DOHH2 (cell line): ENCODE measurements around the gene CTNNAL1.

ENCODE experiments used
- H3F3A ChIP-seq: fragments of 200-600 bp; sonication (generic), shearing (Covaris generic); 2 replicates; pipeline ENCODE4 v1.6.0; 2016; ENCODE audit warnings: antibody characterized with exemption, mild to moderate bottlenecking; ENCODE audit not compliant: control insufficient read depth, insufficient read depth
- H3K27ac ChIP-seq: fragments of 200-600 bp; sonication (generic); 2 replicates; pipeline ENCODE4 v1.5.1; 2014; ENCODE audit warnings: low read depth, mild to moderate bottlenecking, low read length, moderate library complexity
- H3K27me3 ChIP-seq: fragments of 200-600 bp; sonication (generic); 2 replicates; pipeline ENCODE4 v1.6.1; 2014; ENCODE audit warnings: mild to moderate bottlenecking, low read length, mixed read lengths; ENCODE audit not compliant: control insufficient read depth
- H3K36me3 ChIP-seq: fragments of 200-600 bp; sonication (generic); 2 replicates; pipeline ENCODE4 v1.6.1; 2014; ENCODE audit warnings: mild to moderate bottlenecking, low read length, moderate library complexity, mixed read lengths; ENCODE audit not compliant: control insufficient read depth
- H3K4me1 ChIP-seq: fragments of 200-600 bp; sonication (generic); 2 replicates; pipeline ENCODE4 v1.6.1; 2014; ENCODE audit warnings: mild to moderate bottlenecking, low read length, mixed read lengths; ENCODE audit not compliant: control insufficient read depth
- H3K4me2 ChIP-seq: fragments of 200-600 bp; sonication (generic); 2 replicates; pipeline ENCODE4 v1.6.0; 2014; ENCODE audit warnings: mild to moderate bottlenecking, low read length, moderate library complexity
- H3K4me3 ChIP-seq: fragments of 200-600 bp; sonication (generic); 2 replicates; pipeline ENCODE4 v1.5.1; 2014; ENCODE audit warnings: mild to moderate bottlenecking, low read length, mixed read lengths
- H3K79me2 ChIP-seq: fragments of 200-600 bp; sonication (generic); 2 replicates; pipeline ENCODE4 v1.6.1; 2014; ENCODE audit warnings: mild to moderate bottlenecking, low read length, mixed read lengths; ENCODE audit not compliant: control insufficient read depth
- H3K9me2 ChIP-seq: fragments of 200-600 bp; sonication (generic); replicated peaks from 2 replicates; pipeline ENCODE4 v1.6.1; 2014; ENCODE audit warnings: mild to moderate bottlenecking, low read length, mixed read lengths; ENCODE audit not compliant: control insufficient read depth
- H3K9me3 ChIP-seq: fragments of 200-600 bp; sonication (generic); 2 replicates; pipeline ENCODE4 v1.6.1; 2014; ENCODE audit warnings: antibody characterized with exemption, low read length, mixed read lengths; ENCODE audit not compliant: control insufficient read depth, insufficient read depth
- H4K20me1 ChIP-seq: fragments of 200-600 bp; sonication (generic); 2 replicates; pipeline ENCODE4 v1.6.0; 2014; ENCODE audit warnings: low read depth, mild to moderate bottlenecking, antibody characterized with exemption, low read length, moderate library complexity; ENCODE audit not compliant: control insufficient read depth, insufficient read depth
- EZH2phosphoT487 ChIP-seq: fragments of 200-600 bp; sonication (generic); IDR thresholded peaks from 2 replicates; pipeline ENCODE4 v1.6.1; 2017; ENCODE audit warnings: borderline replicate concordance, mild to moderate bottlenecking, antibody characterized with exemption, low read length, moderate library complexity, mixed read lengths
- TF ChIP-seq, protein P1 (sequence below): fragments of 200-600 bp; sonication (generic); IDR thresholded peaks from one replicate; pipeline ENCODE4 v1.5.1; 2014; ENCODE audit warnings: antibody characterized with exemption, mild to moderate bottlenecking, low read depth, low read length; ENCODE audit not compliant: poor library complexity, severe bottlenecking

Gene CTNNAL1

DNA sequence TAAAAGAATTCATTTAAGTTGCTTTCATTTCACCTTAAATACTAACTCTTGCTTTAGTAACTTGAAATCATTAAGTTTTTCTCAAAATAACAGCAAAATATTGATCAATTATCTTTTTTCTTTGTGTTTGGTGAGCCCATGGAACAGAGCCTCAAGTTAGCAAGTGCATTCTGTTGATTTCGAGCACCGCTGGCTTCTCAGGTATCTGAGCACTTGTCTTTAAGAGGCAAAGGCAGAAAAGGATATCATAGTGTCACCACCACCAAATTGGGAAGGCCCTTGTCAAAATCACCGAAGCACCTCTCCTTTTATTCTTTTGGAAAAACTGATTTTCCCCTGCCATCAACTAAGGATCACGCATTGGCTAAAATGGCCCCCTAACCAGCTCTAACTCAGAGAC, 17.1 kb upstream of the CTNNAL1 start:
- Histone ChIP-seq H3F3A (no peaks in the 10 kb centered on the region), H3K79me2 (no peaks in the 10 kb centered on the region), H3K9me2 (no peaks in the 10 kb centered on the region), H3K9me3 (no peaks in the 10 kb centered on the region), H3K4me1 (no peaks in the 10 kb centered on the region), H3K4me3 (no peak overlapping the region), H4K20me1 (no peaks in the 10 kb centered on the region), H3K4me2 (no peak overlapping the region), H3K27me3 (no peaks in the 10 kb centered on the region), H3K36me3 (peaks cover 46% of the 10 kb centered on the region), H3K27ac (no peak overlapping the region)
- no peak for TF ChIP-seq EZH2phosphoT487
- TF ChIP-seq, protein P1, sequence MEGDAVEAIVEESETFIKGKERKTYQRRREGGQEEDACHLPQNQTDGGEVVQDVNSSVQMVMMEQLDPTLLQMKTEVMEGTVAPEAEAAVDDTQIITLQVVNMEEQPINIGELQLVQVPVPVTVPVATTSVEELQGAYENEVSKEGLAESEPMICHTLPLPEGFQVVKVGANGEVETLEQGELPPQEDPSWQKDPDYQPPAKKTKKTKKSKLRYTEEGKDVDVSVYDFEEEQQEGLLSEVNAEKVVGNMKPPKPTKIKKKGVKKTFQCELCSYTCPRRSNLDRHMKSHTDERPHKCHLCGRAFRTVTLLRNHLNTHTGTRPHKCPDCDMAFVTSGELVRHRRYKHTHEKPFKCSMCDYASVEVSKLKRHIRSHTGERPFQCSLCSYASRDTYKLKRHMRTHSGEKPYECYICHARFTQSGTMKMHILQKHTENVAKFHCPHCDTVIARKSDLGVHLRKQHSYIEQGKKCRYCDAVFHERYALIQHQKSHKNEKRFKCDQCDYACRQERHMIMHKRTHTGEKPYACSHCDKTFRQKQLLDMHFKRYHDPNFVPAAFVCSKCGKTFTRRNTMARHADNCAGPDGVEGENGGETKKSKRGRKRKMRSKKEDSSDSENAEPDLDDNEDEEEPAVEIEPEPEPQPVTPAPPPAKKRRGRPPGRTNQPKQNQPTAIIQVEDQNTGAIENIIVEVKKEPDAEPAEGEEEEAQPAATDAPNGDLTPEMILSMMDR: no peak

DNA sequence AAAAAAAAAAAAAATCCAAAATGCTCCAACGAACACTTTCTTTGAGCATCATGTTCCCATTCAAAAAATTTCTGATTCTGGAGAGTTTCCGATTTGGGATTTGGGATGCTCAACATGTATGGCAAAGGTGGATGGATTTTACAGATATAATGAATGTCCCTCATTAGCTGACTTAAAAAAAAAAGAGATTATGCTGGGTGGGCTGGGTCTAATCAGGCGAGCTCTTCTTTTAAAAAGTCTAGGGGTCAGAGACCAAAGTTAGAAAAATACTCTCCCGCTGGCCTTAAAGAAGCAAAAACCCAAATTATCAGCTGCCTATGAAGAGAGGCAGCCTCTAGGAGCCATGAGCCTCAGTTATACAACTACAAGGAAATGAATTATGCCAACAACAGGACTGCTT, 15.2 kb upstream of the CTNNAL1 start:
- Histone ChIP-seq H3K4me1 (no peaks in the 10 kb centered on the region), H3K4me2 (no peak overlapping the region), H4K20me1 (no peaks in the 10 kb centered on the region), H3K27ac (no peak overlapping the region), H3K36me3 (peaks cover 43% of the 10 kb centered on the region), H3K27me3 (no peaks in the 10 kb centered on the region), H3K9me2 (no peaks in the 10 kb centered on the region), H3K9me3 (no peaks in the 10 kb centered on the region), H3F3A (no peaks in the 10 kb centered on the region), H3K4me3 (no peak overlapping the region), H3K79me2 (no peaks in the 10 kb centered on the region)
- TF ChIP-seq EZH2phosphoT487: no peak
- TF ChIP-seq, protein P1: no peak

GRCh38 chr9:109027176-109027575, 13.9 kb upstream of the CTNNAL1 start:
- Histone ChIP-seq H3F3A (no peaks in the 10 kb centered on the region), H3K79me2 (no peaks in the 10 kb centered on the region), H3K4me1 (no peaks in the 10 kb centered on the region), H3K9me2 (no peaks in the 10 kb centered on the region), H3K36me3 (peaks cover 39% of the 10 kb centered on the region), H3K27ac (no peak overlapping the region), H3K27me3 (no peaks in the 10 kb centered on the region), H3K9me3 (no peaks in the 10 kb centered on the region), H3K4me3 (no peak overlapping the region), H4K20me1 (no peaks in the 10 kb centered on the region), H3K4me2 (no peak overlapping the region)
- no peak for TF ChIP-seq EZH2phosphoT487
- TF ChIP-seq, protein P1: no peak

GRCh38 chr9:109026306-109026705, 13.0 kb upstream of the CTNNAL1 start:
- no peaks in the 10 kb centered on the region for H3F3A ChIP-seq
- peaks cover 39% of the 10 kb centered on the region for H3K36me3 ChIP-seq
- TF ChIP-seq, protein P1: no peak
- no peak for TF ChIP-seq EZH2phosphoT487
- H3K4me3 ChIP-seq: no peak overlapping the region
- H4K20me1 ChIP-seq: no peaks in the 10 kb centered on the region
- no peaks in the 10 kb centered on the region for H3K27me3 ChIP-seq
- H3K9me2 ChIP-seq: no peaks in the 10 kb centered on the region
- no peak overlapping the region for H3K4me2 ChIP-seq
- no peaks in the 10 kb centered on the region for H3K79me2 ChIP-seq
- no peaks in the 10 kb centered on the region for H3K4me1 ChIP-seq
- H3K27ac ChIP-seq: no peak overlapping the region
- H3K9me3 ChIP-seq: no peaks in the 10 kb centered on the region
